Panc1 (cell line): ENCODE results near the gene KRT33A. TPM values are rescaled to one million over a fixed set of nuclear protein-coding genes. Genes with fewer than 3 reads are reported as not detected.

Experiments
- ATAC-seq: fragments of 200-7000 bp; cut with Tn5 transposase; 2 replicates; pipeline ENCODE4 v1.9.1; 2020; ENCODE audit warnings: mild to moderate bottlenecking, moderate library complexity
- BruUV-seq: library from RNA; stranded (reverse); fragments of 400-500 nt; replicated peaks from 2 replicates; lab custom pipeline; 2021; lab: Mats Ljungman, UMichigan
- CTCF ChIA-PET: fragments of 300-600 bp; sonication (Branson Sonifier 250); formaldehyde crosslinking; loops from one replicate; lab custom pipeline; 2022; ENCODE audit warnings: antibody characterized with exemption; lab: Charles Lee
- POLR2A ChIA-PET: fragments of 300-600 bp; sonication (Branson Sonifier 250); formaldehyde crosslinking; loops from one replicate; lab custom pipeline; 2022; ENCODE audit warnings: antibody characterized with exemption; lab: Charles Lee
- DNase-seq: peaks from one replicate; pipeline ENCODE4 v3.0.0-alpha.2; 2010; ENCODE audit warnings: low read depth, low spot score
- H3K27ac ChIP-seq: 2 replicates; pipeline ENCODE4 v1.5.1; 2011; ENCODE audit warnings: mild to moderate bottlenecking, low read length, inconsistent platforms
- H3K27me3 ChIP-seq: fragments of 200-500 bp; sonication (Bioruptor generic); 2 replicates; pipeline ENCODE4 v1.6.0; 2014; ENCODE audit warnings: low read length, inconsistent platforms; ENCODE audit not compliant: control insufficient read depth, insufficient read depth
- H3K36me3 ChIP-seq: fragments of 200-500 bp; sonication (Bioruptor generic); 2 replicates; pipeline ENCODE4 v1.5.1; 2014; ENCODE audit warnings: inconsistent platforms, mild to moderate bottlenecking, low read length, moderate library complexity; ENCODE audit not compliant: control insufficient read depth, insufficient read depth
- H3K4me1 ChIP-seq: 2 replicates; pipeline ENCODE4 v1.5.1; 2011; ENCODE audit warnings: inconsistent platforms, mild to moderate bottlenecking, low read length, moderate library complexity; ENCODE audit not compliant: control insufficient read depth, insufficient read depth
- H3K4me3 ChIP-seq, 2 experiments: 2 replicates each; pipeline ENCODE4 v1.5.1; 2011 to 2012; ENCODE audit warnings: low read depth in 2 of 2, low read length in 2 of 2, mild to moderate bottlenecking in 2 of 2, inconsistent platforms in 1 of 2, moderate library complexity in 1 of 2
- H3K9me3 ChIP-seq: fragments of 200-500 bp; sonication (Bioruptor generic); 2 replicates; pipeline ENCODE4 v1.5.1; 2014; ENCODE audit warnings: low read depth, mild to moderate bottlenecking, inconsistent platforms, low read length, moderate library complexity; ENCODE audit not compliant: control insufficient read depth, insufficient read depth
- POLR2AphosphoS5 ChIP-seq: IDR thresholded peaks from 2 replicates; pipeline ENCODE4 v1.6.1; 2012; ENCODE audit warnings: mild to moderate bottlenecking, low read depth, low read length, moderate library complexity
- SIN3A ChIP-seq: IDR thresholded peaks from 2 replicates; pipeline ENCODE4 v1.6.1; 2012; ENCODE audit warnings: low read depth, mild to moderate bottlenecking, low read length, moderate library complexity, borderline replicate concordance; ENCODE audit not compliant: insufficient read depth
- TCF7L2 ChIP-seq: IDR thresholded peaks from 2 replicates; pipeline ENCODE4 v1.6.1; 2011; ENCODE audit warnings: mild to moderate bottlenecking, low read depth, low read length, inconsistent platforms
- in situ Hi-C: cut with HindIII; loops from 2 replicates; pipeline ENCODE4 v1.10.0; 2016; ENCODE audit warnings: low sequenced_read_pairs, low pct_unique_long_range_greater_than_20kb
- intact Hi-C: fragments of 100-400 bp; cut with micrococcal nuclease; formaldehyde crosslinking; loops from one replicate; pipeline ENCODE4 v1.10.0; 2022; ENCODE audit not compliant: unreplicated experiment
- total RNA-seq: library from RNA; stranded (reverse); gene quantifications from one replicate; pipeline ENCODE4 v1.2.1, GENCODE V29; 2021; ENCODE audit not compliant: unreplicated experiment
- TF ChIP-seq, protein P1 (sequence below): fragments of 450-650 bp; IDR thresholded peaks from 2 replicates; pipeline ENCODE4 v1.5.1; 2017; ENCODE audit warnings: mild to moderate bottlenecking
- TF ChIP-seq, protein P2 (sequence below), 2 experiments: IDR thresholded peaks; 2 replicates each; pipeline ENCODE4 v1.6.1; 2011 to 2012; ENCODE audit warnings: low read depth in 2 of 2, control low read depth in 1 of 2, low read length in 1 of 2, mild to moderate bottlenecking in 1 of 2, moderate library complexity in 1 of 2; ENCODE audit not compliant: insufficient read depth in 1 of 2

The KRT33A gene
- total RNA-seq, 1 experiment from 2014 or later = not detected

DNA sequence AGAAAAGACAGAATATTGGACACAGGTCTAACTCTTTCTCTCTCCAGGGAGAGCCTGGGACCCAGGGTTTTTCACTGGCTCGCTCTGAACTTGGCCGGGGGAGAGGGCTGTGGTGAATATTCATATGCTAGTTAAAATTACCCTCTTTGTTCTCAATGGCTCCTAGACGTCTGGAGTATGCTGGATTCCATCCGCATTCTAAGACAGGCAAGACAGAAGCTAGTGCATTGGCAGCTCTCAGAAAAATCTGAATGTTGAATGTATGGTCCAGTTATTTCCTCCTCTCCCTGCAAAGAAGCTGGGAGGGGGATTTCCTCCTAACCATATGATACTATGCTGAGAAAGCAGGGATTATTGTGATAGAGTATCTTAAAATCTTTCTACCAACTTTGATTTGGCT, 37.0 kb upstream of the KRT33A start:
- no peak for ATAC-seq
- no peak for DNase-seq
- no peak for TF ChIP-seq POLR2AphosphoS5
- no peak for TF ChIP-seq TCF7L2
- TF ChIP-seq, protein P1, sequence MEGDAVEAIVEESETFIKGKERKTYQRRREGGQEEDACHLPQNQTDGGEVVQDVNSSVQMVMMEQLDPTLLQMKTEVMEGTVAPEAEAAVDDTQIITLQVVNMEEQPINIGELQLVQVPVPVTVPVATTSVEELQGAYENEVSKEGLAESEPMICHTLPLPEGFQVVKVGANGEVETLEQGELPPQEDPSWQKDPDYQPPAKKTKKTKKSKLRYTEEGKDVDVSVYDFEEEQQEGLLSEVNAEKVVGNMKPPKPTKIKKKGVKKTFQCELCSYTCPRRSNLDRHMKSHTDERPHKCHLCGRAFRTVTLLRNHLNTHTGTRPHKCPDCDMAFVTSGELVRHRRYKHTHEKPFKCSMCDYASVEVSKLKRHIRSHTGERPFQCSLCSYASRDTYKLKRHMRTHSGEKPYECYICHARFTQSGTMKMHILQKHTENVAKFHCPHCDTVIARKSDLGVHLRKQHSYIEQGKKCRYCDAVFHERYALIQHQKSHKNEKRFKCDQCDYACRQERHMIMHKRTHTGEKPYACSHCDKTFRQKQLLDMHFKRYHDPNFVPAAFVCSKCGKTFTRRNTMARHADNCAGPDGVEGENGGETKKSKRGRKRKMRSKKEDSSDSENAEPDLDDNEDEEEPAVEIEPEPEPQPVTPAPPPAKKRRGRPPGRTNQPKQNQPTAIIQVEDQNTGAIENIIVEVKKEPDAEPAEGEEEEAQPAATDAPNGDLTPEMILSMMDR = no peak
- no peak for TF ChIP-seq SIN3A
- TF ChIP-seq, protein P2, sequence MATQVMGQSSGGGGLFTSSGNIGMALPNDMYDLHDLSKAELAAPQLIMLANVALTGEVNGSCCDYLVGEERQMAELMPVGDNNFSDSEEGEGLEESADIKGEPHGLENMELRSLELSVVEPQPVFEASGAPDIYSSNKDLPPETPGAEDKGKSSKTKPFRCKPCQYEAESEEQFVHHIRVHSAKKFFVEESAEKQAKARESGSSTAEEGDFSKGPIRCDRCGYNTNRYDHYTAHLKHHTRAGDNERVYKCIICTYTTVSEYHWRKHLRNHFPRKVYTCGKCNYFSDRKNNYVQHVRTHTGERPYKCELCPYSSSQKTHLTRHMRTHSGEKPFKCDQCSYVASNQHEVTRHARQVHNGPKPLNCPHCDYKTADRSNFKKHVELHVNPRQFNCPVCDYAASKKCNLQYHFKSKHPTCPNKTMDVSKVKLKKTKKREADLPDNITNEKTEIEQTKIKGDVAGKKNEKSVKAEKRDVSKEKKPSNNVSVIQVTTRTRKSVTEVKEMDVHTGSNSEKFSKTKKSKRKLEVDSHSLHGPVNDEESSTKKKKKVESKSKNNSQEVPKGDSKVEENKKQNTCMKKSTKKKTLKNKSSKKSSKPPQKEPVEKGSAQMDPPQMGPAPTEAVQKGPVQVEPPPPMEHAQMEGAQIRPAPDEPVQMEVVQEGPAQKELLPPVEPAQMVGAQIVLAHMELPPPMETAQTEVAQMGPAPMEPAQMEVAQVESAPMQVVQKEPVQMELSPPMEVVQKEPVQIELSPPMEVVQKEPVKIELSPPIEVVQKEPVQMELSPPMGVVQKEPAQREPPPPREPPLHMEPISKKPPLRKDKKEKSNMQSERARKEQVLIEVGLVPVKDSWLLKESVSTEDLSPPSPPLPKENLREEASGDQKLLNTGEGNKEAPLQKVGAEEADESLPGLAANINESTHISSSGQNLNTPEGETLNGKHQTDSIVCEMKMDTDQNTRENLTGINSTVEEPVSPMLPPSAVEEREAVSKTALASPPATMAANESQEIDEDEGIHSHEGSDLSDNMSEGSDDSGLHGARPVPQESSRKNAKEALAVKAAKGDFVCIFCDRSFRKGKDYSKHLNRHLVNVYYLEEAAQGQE (IDR thresholded peaks at IDR 0.05; ENCODE audit: insufficient read depth in 1 of 2, low read depth in 2 of 2, low read length in 1 of 2) = no peak
- no peak overlapping the region for H3K27ac ChIP-seq
- H3K36me3 ChIP-seq = no peaks in the 10 kb centered on the region
- in situ Hi-C loops = no loop called here
- ChIA-PET POLR2A (interaction anchor here (0.6 kb wide), 1 partner anchor 20 kb away, joined by 3 read pairs; no protein-coding TSS in a partner anchor), CTCF (no interaction called here)
- no TSS peak for BruUV-seq
- intact Hi-C loops = loop anchor here (10.0 kb wide), 1 partner anchor 57 kb away; the partner anchor contains the start of gene KRT38
- H3K9me3 ChIP-seq = no peaks in the 10 kb centered on the region; the same call in 1 of the 2 replicates
- no peaks in the 10 kb centered on the region for H3K27me3 ChIP-seq
- H3K4me3 ChIP-seq = no peak overlapping the region
- H3K4me1 ChIP-seq = no peaks in the 10 kb centered on the region

DNA sequence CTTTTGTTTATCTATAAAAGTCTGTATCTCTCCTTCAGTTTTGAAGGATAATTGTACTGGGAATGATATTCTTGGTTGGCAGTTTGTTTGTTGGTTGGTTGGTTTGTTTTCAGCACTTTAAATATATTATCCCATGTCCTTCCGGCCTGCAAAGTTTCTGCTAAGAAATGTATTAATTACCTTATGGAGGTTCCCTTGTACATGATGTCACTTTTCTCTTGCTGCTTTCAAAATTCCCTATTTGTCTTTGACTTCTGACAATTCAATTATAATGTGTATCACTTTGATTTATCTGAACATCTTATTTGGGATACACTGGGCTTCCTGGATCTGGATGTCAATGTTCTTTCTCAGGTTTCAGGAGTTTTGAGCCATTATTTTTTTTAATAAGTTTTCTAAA, 35.6 kb upstream of the KRT33A start:
- H3K27ac ChIP-seq = no peak overlapping the region
- CTCF ChIA-PET = no interaction called here
- no peaks in the 10 kb centered on the region for H3K4me1 ChIP-seq
- H3K36me3 ChIP-seq = no peaks in the 10 kb centered on the region
- POLR2A ChIA-PET = no interaction called here
- DNase-seq (no peak), ATAC-seq (no peak)
- H3K4me3 ChIP-seq = no peak overlapping the region
- no peaks in the 10 kb centered on the region for H3K27me3 ChIP-seq
- intact Hi-C loops (loop anchor here (10.0 kb wide), 1 partner anchor 59 kb away; the partner anchor contains the start of gene KRT38), in situ Hi-C loops (no loop called here)
- TF ChIP-seq, protein P1 = no peak
- no peak for TF ChIP-seq TCF7L2
- TF ChIP-seq SIN3A = no peak
- H3K9me3 ChIP-seq = no peaks in the 10 kb centered on the region; the same call in 1 of the 2 replicates
- no TSS peak for BruUV-seq
